NCI-H2107 treated with DMSO at 0.1 percent for 48 hours (cell line): Measurements from ENCODE around the gene CHAD.
"Not testable (repeated sequence)": the region's sequence is repeated elsewhere in the genome, so short reads cannot be mapped to it uniquely, and the experiment has no call there.

Experiments used
- DNase-seq: peaks from one replicate; lab custom pipeline; 2025; ENCODE audit not compliant: unreplicated experiment; lab: John Stamatoyannopoulos, UW

The CHAD gene

GRCh38 chr17:50430821-50431618 is 37.7 kb downstream of the CHAD start:
- DNase-seq: no peak

- DNase-seq: no peak
Measured at GRCh38 chr17:50429793-50430192, 38.9 kb downstream of the CHAD start.

GRCh38 chr17:50428831-50429424 is 39.8 kb downstream of the CHAD start:
- no peak for DNase-seq

GRCh38 chr17:50428126-50428525 is 40.6 kb downstream of the CHAD start:
- DNase-seq: not testable (repeated sequence)

- DNase-seq: no peak
Measured at GRCh38 chr17:50426814-50427787, 41.6 kb downstream of the CHAD start.

- no peak for DNase-seq
Measured at GRCh38 chr17:50426472-50426782, 42.3 kb downstream of the CHAD start.

- no peak for DNase-seq
Measured at GRCh38 chr17:50425682-50426471, 42.8 kb downstream of the CHAD start, which contains the start of gene ACSF2. Gene ACSF2, plus strand, starts transcription at chr17:50426218. Its CDS starts 44 bp downstream, at chr17:50426262.

GRCh38 chr17:50424996-50425681 is 43.5 kb downstream of the CHAD start:
- DNase-seq: no peak

- DNase-seq: no peak
Measured at GRCh38 chr17:50424246-50424995, 44.3 kb downstream of the CHAD start.

- peak; percentile 70 for DNase-seq
Measured at GRCh38 chr17:50423553-50424159, 45.0 kb downstream of the CHAD start.

GRCh38 chr17:50422738-50423137 is 45.9 kb downstream of the CHAD start:
- no peak for DNase-seq

- no peak for DNase-seq
Measured at GRCh38 chr17:50421308-50422051, 47.2 kb downstream of the CHAD start.

- DNase-seq: no peak
Measured at GRCh38 chr17:50420419-50421112, 48.1 kb downstream of the CHAD start.

GRCh38 chr17:50419577-50419976 is 49.1 kb downstream of the CHAD start:
- DNase-seq: not testable (repeated sequence)

- DNase-seq: no peak
Measured at GRCh38 chr17:50414808-50415207, 53.9 kb downstream of the CHAD start.
